PC-3 (cell line): ENCODE measurements around the gene PDZRN4. TPM values are rescaled to one million over a fixed set of nuclear protein-coding genes. Genes with fewer than 3 reads are reported as not detected.

Source experiments
- ATAC-seq: fragments of 200-7000 bp; cut with Tn5 transposase; 2 replicates; pipeline ENCODE4 v1.9.1; 2020; ENCODE audit warnings: mild to moderate bottlenecking, moderate library complexity
- BruUV-seq: library from RNA; stranded (reverse); fragments of 400-500 nt; replicated peaks from 2 replicates; lab custom pipeline; 2021; lab: Mats Ljungman, UMichigan
- CTCF ChIA-PET: fragments of 300-600 bp; sonication (Branson Sonifier 250); formaldehyde crosslinking; loops from one replicate; lab custom pipeline; 2022; ENCODE audit warnings: antibody characterized with exemption; lab: Charles Lee
- POLR2A ChIA-PET: fragments of 300-600 bp; sonication (Branson Sonifier 250); formaldehyde crosslinking; loops from one replicate; lab custom pipeline; 2022; ENCODE audit warnings: antibody characterized with exemption; ENCODE audit not compliant: unreplicated experiment; lab: Charles Lee
- DNase-seq: peaks from one replicate; pipeline ENCODE4 v3.0.0-alpha.2; 2015
- H2AFZ ChIP-seq: fragments of 300-600 bp; sonication (generic); 2 replicates; pipeline ENCODE4 v1.6.0; 2016; ENCODE audit warnings: antibody characterized with exemption, low read length
- H3F3A ChIP-seq: fragments of 300-600 bp; sonication (generic); one replicate; pipeline ENCODE4 v1.6.0; 2017; ENCODE audit warnings: antibody characterized with exemption, low read length, control low read depth, mild to moderate bottlenecking; ENCODE audit not compliant: unreplicated experiment
- H3K27ac ChIP-seq: fragments of 300-600 bp; sonication (generic); 2 replicates; pipeline ENCODE4 v1.5.1; 2016; ENCODE audit warnings: mild to moderate bottlenecking, low read length
- H3K27me3 ChIP-seq: fragments of 300-600 bp; sonication (generic); 2 replicates; pipeline ENCODE4 v1.6.1; 2016; ENCODE audit warnings: low read length, mixed read lengths
- H3K36me3 ChIP-seq: fragments of 300-600 bp; sonication (generic); 2 replicates; pipeline ENCODE4 v1.6.1; 2016; ENCODE audit warnings: low read depth, mixed run types, low read length, mixed read lengths
- H3K4me1 ChIP-seq: fragments of 300-600 bp; sonication (generic); 2 replicates; pipeline ENCODE4 v1.5.1; 2016; ENCODE audit warnings: low read length; ENCODE audit not compliant: insufficient read depth
- H3K4me2 ChIP-seq: fragments of 300-600 bp; sonication (generic); 2 replicates; pipeline ENCODE4 v1.6.0; 2016; ENCODE audit warnings: low read length
- H3K4me3 ChIP-seq: fragments of 300-600 bp; sonication (generic); 2 replicates; pipeline ENCODE4 v1.5.1; 2016; ENCODE audit warnings: mild to moderate bottlenecking, low read length, mixed read lengths
- H3K79me2 ChIP-seq: fragments of 300-600 bp; sonication (generic); 2 replicates; pipeline ENCODE4 v1.6.1; 2017; ENCODE audit warnings: low read length, mixed read lengths
- H3K9ac ChIP-seq: fragments of 300-600 bp; sonication (generic); 2 replicates; pipeline ENCODE4 v1.6.0; 2016; ENCODE audit warnings: mild to moderate bottlenecking, low read length
- H3K9me2 ChIP-seq: fragments of 300-600 bp; sonication (generic); replicated peaks from 2 replicates; pipeline ENCODE4 v1.6.1; 2016; ENCODE audit warnings: mixed run types, low read length, mixed read lengths
- H3K9me3 ChIP-seq: fragments of 300-600 bp; sonication (generic); 2 replicates; pipeline ENCODE4 v1.6.1; 2016; ENCODE audit warnings: low read length, mixed read lengths
- H4K20me1 ChIP-seq: fragments of 300-600 bp; sonication (generic); 2 replicates; pipeline ENCODE4 v1.6.1; 2016; ENCODE audit warnings: low read length, mixed read lengths
- EZH2 ChIP-seq: fragments of 300-600 bp; sonication (generic); IDR thresholded peaks from one replicate; pipeline ENCODE4 v1.6.1; 2017; ENCODE audit warnings: antibody characterized with exemption, mild to moderate bottlenecking, low read length; ENCODE audit not compliant: unreplicated experiment
- EZH2phosphoT487 ChIP-seq: fragments of 300-600 bp; sonication (generic); IDR thresholded peaks from 2 replicates; pipeline ENCODE4 v1.6.1; 2018; ENCODE audit warnings: mild to moderate bottlenecking, antibody characterized with exemption, low read length, borderline replicate concordance
- intact Hi-C: fragments of 100-400 bp; cut with micrococcal nuclease; formaldehyde crosslinking; loops from 2 replicates; pipeline ENCODE4 v1.9.0; 2023
- total RNA-seq: library from RNA; depleted of rRNA; stranded (reverse); fragments of >200 nt; gene quantifications from 2 replicates; pipeline ENCODE4 v1.2.3, GENCODE V29; 2014
- TF ChIP-seq, protein P1 (sequence below): fragments of 300-600 bp; sonication (generic); conservative IDR thresholded peaks from 2 replicates; pipeline ENCODE4 v1.5.1; 2017; ENCODE audit warnings: antibody characterized with exemption, low read depth, mild to moderate bottlenecking, low read length

PDZRN4 gene
- total RNA-seq, 1 experiment from 2014 or later: not detected

GRCh38 chr12:41474001-41474400 lies 285.9 kb downstream of the PDZRN4 start:
- no peaks in the 10 kb centered on the region for H3F3A ChIP-seq
- H3K9me2 ChIP-seq: no peaks in the 10 kb centered on the region
- no TSS peak for BruUV-seq
- intact Hi-C loops: no loop called here
- H4K20me1 ChIP-seq: no peaks in the 10 kb centered on the region
- H3K4me2 ChIP-seq: no peak overlapping the region
- H3K27me3 ChIP-seq: peaks cover 46% of the 10 kb centered on the region
- H3K4me3 ChIP-seq: no peak overlapping the region
- DNase-seq: no peak
- H3K27ac ChIP-seq: no peak overlapping the region
- no peaks in the 10 kb centered on the region for H3K9me3 ChIP-seq
- POLR2A ChIA-PET: no interaction called here
- no peak for TF ChIP-seq EZH2
- TF ChIP-seq, protein P1, sequence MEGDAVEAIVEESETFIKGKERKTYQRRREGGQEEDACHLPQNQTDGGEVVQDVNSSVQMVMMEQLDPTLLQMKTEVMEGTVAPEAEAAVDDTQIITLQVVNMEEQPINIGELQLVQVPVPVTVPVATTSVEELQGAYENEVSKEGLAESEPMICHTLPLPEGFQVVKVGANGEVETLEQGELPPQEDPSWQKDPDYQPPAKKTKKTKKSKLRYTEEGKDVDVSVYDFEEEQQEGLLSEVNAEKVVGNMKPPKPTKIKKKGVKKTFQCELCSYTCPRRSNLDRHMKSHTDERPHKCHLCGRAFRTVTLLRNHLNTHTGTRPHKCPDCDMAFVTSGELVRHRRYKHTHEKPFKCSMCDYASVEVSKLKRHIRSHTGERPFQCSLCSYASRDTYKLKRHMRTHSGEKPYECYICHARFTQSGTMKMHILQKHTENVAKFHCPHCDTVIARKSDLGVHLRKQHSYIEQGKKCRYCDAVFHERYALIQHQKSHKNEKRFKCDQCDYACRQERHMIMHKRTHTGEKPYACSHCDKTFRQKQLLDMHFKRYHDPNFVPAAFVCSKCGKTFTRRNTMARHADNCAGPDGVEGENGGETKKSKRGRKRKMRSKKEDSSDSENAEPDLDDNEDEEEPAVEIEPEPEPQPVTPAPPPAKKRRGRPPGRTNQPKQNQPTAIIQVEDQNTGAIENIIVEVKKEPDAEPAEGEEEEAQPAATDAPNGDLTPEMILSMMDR: no peak
- TF ChIP-seq EZH2phosphoT487: no peak
- no peaks in the 10 kb centered on the region for H3K4me1 ChIP-seq
- H3K36me3 ChIP-seq: no peaks in the 10 kb centered on the region
- no peak for ATAC-seq
- CTCF ChIA-PET: no interaction called here
- no peaks in the 10 kb centered on the region for H3K79me2 ChIP-seq
- no peak overlapping the region for H3K9ac ChIP-seq
- no peak overlapping the region for H2AFZ ChIP-seq

- intact Hi-C loops: no loop called here
- no peak for ATAC-seq
- no TSS peak for BruUV-seq
- TF ChIP-seq EZH2phosphoT487 (no peak), EZH2 (no peak)
- TF ChIP-seq, protein P1: no peak
- H3K36me3 ChIP-seq: no peaks in the 10 kb centered on the region
- no peaks in the 10 kb centered on the region for H3K9me2 ChIP-seq
- H3K9me3 ChIP-seq: no peaks in the 10 kb centered on the region
- POLR2A ChIA-PET: no interaction called here
- no peaks in the 10 kb centered on the region for H3K79me2 ChIP-seq
- peaks cover 34% of the 10 kb centered on the region for H3K27me3 ChIP-seq
- no peak overlapping the region for H2AFZ ChIP-seq
- CTCF ChIA-PET: no interaction called here
- no peaks in the 10 kb centered on the region for H3K4me1 ChIP-seq
- no peak overlapping the region for H3K4me2 ChIP-seq
- no peak overlapping the region for H3K27ac ChIP-seq
- no peaks in the 10 kb centered on the region for H3F3A ChIP-seq
- H3K9ac ChIP-seq: no peak overlapping the region
- no peak for DNase-seq
- no peak overlapping the region for H3K4me3 ChIP-seq
- H4K20me1 ChIP-seq: no peaks in the 10 kb centered on the region
Observed at GRCh38 chr12:41476499-41477439, 288.6 kb downstream of the PDZRN4 start.

DNA sequence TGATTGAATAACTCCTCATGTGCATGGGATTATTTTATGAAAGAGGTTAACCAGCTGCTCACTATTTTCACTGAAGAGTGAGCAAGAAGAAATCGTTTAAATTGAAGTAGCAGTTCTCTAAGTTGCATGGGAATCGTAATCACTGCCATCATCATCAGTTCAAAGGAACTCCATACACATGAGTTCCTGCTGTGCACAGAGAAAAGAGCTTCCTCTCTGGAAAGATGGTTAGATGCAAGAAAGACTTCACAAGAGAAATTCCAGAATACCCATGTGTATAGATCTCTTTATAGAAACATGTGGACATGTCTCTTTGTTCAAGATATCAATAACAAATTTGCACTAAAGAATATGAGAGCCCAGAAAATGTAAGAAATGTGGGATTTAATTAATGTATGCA lies 291.3 kb downstream of the PDZRN4 start:
- CTCF ChIA-PET: no interaction called here

More for the DNA sequence above, 291.3 kb downstream of the PDZRN4 start:
- DNase-seq (no peak), ATAC-seq (no peak)
- Histone ChIP-seq H2AFZ (no peak overlapping the region), H3K36me3 (no peaks in the 10 kb centered on the region), H3K9me3 (no peaks in the 10 kb centered on the region), H3K9ac (no peak overlapping the region), H3K27me3 (peaks cover 33% of the 10 kb centered on the region), H3K9me2 (no peaks in the 10 kb centered on the region), H3K4me1 (no peaks in the 10 kb centered on the region), H3K27ac (no peak overlapping the region), H3K79me2 (no peaks in the 10 kb centered on the region), H3F3A (no peaks in the 10 kb centered on the region), H4K20me1 (no peaks in the 10 kb centered on the region), H3K4me3 (no peak overlapping the region), H3K4me2 (no peak overlapping the region)
- intact Hi-C loops: no loop called here
- no TSS peak for BruUV-seq
- TF ChIP-seq, protein P1: no peak
- TF ChIP-seq EZH2 (no peak), EZH2phosphoT487 (no peak)
- POLR2A ChIA-PET: no interaction called here
